HG03460 (cell line): ENCODE measurements around the gene TRIM66.

Source experiments
- ATAC-seq: cut with Tn5 transposase; IDR thresholded peaks from one replicate; pipeline ENCODE4 v1.9.1; 2021; ENCODE audit not compliant: unreplicated experiment

The TRIM66 gene

GRCh38 chr11:8714622-8715225, 32.3 kb upstream of the TRIM66 start:
- ATAC-seq = no peak

DNA sequence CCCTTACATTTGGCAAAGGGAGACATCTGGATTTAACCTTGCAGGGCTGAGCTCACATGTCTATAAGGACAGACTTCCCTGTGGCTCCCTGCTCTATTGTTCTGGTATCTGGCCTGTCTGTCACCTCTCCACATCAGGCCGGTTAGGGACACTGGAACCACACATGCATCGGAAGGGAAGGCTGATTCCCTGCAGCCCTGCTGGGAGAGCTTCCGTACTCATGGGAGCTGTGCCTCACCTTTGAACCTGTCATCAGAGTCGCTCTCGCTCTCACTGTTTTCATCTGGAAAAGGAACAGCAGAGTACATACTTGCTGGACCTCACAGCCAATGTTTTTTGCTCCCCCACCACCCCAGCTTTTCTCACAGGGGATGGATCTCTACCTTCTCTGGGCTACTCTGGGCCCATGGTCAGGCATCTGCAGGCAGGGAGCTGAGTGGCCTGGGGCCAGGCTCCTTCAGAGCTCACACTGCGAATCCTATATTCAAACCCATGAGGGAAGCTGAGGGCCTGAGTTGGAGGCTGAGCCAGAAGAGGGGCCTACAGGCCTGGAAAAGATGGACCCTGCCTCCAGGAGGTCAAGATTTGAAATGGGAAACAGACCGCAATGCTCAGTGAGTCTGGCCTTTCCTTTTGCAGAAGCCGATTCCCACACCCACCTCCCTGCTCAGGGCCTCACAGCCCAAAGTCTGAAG, 31.4 kb upstream of the TRIM66 start:
- ATAC-seq = no peak

GRCh38 chr11:8712506-8712905, 30.0 kb upstream of the TRIM66 start:
- no peak for ATAC-seq

- no peak for ATAC-seq
Measured at GRCh38 chr11:8711895-8712442, 29.5 kb upstream of the TRIM66 start.

DNA sequence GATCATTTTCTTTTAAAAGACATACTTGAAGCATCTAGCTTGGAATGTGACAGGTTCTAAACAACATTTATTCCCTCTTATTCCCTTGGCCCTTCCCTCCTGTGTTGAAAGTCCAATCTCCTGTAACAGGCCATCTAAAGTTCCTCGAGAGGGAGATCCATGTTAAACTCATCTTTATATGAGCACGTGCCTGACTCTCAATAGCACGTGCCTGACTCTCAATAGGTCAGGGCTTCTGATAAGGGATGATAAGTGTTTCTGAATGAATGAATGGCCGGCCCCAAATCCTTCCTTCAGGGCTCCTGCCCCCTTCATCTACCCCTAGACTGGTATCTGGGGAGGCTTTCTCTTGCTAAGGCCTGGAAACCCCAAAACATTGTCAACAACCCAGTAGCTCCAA, 27.3 kb upstream of the TRIM66 start:
- no peak for ATAC-seq

DNA sequence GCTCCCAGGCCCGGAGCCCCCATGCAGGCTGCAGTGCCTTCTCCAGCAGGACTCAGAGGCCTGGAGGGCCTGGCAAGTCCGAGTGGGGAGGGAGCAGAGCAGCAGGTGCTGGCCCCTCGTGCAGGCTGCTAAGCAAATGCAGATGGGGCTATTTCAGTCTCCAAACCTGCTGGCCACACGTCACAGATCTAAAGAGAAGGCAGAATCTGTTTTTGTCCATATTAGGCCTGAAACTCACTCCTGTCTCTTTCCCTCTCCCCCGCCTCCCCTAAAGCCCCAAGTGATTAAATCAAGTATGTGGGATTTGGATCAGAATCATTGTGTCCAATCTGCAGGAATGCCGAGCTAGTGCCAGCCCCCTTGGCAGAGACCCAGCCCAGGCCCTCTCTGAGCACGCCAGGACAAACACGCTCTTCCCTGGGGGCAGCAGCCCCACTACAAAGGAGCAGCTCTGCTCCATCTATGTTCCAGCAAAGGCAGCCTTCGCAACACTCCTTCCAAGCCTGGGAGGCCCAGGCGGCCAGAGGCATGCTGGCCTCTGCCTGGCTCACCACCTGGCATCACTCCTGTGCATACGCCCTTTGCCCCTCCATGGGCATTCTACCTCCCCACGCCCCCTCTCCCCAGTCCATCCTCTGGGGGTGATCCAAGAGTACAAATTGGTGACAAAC, 26.7 kb upstream of the TRIM66 start:
- ATAC-seq = no peak

DNA sequence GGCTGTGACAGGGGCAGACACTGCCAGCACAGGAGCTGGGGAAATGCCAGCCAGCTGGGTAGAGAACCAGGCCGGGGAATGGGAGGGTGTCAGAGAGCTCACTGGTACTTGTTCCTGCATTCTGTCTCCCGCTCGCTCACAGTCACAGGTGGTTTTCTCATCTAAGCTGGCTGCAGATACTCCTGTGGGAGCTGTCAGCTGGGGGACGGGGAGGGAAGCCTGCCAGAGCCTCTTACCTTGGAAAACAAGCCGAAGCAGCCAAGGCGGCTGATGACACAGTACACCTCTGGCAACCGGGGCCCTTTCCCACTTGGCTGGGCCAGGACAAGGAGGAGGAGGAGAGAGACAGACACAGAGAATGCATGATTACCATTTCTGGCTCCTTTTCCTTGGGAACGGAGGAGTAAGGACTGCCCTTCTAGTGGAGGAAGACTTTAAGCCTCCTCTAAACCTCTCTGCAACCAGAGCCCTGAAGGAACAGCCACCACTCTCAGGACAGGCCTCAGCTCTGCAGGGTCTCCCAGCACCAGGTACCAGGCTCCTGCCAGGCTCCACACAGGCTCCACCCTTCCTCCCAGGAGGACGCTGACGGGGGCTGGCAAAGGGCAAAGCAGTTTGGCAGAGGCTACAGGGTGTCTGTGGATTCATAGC, 25.2 kb upstream of the TRIM66 start:
- no peak for ATAC-seq

DNA sequence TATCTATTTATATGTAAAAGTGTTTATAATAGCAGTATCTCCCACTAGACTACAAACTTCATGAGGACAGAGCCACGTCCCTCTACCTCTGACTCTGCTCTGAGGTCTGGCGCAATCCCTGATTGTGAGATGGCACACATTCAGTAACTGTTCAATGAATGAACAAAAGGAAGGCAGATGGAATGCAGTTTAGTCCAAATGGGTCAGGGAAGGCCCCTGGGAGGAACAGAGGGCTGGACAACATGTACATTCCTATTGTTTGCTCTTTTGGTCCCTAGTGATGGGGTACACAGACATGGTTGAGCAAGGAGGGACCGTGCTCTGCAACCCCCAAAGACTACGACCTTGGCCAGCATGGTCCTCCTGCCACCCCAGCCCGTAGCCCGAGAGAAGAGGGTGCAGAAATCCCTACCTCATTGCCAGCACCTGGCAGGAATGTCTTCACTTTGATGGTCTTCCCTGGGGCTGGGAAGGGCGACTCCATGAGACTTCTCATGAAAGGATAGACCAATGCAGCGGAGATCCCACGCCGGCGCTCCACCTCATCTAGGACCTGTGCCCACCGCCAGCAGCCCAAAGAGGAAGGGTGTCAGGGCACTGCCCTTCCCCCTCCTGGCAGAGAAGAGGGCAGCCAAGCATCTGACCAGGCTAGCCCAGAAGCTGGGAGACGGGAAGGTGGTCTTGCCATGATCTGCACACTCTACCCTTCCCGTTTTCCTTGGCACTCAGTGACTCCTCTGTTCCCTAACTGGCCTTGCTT, 24.4 kb upstream of the TRIM66 start:
- no peak for ATAC-seq

DNA sequence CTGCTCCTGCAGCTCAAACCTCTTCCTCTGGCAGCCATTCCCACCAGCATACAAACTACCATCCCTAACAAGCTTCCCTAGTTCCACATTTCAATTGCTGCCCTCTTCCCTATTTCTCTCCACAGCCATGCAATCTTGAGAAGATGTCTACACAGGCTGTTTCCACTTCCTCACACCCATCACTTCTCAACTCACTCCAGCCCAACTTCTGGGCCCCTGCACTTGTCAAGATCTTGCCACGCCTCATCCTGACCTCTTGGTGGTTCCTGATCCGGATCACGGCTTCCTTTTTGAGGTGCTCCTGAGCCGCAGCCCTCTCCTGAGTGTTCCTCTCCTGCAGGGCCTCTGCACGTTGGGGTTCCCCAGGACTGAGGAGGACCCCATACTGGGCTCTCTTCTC, 22.7 kb upstream of the TRIM66 start:
- ATAC-seq = no peak

- ATAC-seq = no peak
Measured at GRCh38 chr11:8704136-8704535, 21.7 kb upstream of the TRIM66 start.

DNA sequence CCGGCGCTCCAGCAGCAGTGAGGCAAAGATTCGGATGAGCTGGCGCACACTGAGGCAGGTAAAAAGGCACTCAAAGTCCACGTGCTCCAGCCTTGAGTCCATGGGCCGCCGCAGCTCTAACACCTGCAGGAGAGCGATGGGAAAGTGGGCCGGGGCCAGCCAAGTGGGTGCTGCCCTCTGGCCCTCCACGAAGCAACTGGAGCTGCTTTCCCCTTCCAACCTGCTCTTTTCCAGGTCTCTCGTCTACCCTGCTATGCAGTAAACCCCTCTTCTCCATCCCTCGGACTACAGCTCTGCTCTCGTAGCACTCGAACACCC, 20.1 kb upstream of the TRIM66 start:
- no peak for ATAC-seq

- ATAC-seq = no peak
Measured at GRCh38 chr11:8701891-8702597, 19.6 kb upstream of the TRIM66 start.

- no peak for ATAC-seq
Measured at GRCh38 chr11:8699903-8700302, 17.4 kb upstream of the TRIM66 start.

DNA sequence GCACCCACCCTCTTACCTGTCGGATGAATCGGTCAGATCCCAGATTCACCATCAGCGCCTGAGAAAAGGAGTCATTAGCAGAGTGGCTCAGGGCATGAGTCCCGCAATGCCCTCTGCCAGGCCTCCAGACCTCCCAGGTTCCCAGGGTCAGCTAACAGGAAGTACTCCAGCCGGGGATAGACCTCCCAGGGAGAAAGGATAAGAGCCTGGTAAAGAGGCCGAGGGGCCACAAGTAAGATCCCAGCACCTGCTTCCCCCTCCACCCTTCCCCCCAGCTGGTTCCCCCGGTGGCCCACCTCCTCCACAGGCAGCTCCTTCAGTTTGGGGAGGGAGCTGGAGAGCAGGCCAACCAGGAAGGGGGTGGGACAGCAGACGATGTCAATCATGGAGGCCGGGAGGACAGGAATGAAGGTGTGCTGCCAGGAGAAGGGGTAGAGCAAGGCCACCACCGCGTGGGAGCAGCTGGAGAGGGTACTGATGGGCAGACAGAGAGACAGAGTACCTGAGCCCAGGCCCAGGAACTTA, 16.5 kb upstream of the TRIM66 start:
- no peak for ATAC-seq

DNA sequence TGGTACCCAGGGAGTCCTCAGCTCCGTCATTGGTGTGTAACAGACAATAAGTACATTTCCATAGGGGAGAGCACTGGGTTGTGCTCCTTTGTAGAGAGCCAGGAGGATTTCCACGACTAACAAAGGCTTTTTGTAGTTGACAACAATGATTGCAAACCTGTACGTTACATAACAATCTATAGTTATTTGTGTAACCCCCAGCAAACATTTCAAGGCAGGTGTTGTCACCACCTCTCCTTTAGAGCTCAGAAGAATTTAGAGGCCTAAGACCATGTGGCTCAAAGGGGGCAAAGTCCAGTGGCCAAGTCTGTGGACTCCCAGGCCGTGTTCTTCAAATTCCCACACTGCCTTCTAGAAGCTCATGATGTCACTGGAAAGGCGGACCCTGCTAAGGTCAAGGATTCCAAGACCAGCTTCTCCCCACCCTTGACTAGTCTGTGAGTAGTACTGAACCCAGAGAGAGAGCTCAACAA, 15.9 kb upstream of the TRIM66 start:
- no peak for ATAC-seq

GRCh38 chr11:8697054-8697453, 14.6 kb upstream of the TRIM66 start:
- no peak for ATAC-seq

- ATAC-seq = no peak
Measured at GRCh38 chr11:8694137-8694536, 11.7 kb upstream of the TRIM66 start.

DNA sequence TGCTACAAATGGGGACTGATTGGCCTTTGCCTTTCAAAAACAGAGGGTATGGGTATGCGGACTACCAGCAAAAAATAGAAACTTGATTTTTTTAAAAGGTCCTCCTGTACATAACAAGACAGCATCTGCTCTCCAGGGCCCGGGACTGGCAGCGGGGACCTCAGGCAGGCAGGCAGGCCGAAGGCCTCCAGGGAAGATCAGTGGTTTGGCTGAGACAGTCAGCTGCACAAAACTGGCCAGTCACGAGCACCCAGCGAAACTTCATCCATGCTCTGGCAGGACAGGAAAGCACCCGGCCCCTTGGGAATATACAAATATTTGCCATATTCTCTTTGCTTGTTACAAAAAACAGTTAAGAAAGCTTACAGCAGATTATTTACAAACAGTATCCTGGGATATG, 11.1 kb upstream of the TRIM66 start:
- ATAC-seq = no peak

DNA sequence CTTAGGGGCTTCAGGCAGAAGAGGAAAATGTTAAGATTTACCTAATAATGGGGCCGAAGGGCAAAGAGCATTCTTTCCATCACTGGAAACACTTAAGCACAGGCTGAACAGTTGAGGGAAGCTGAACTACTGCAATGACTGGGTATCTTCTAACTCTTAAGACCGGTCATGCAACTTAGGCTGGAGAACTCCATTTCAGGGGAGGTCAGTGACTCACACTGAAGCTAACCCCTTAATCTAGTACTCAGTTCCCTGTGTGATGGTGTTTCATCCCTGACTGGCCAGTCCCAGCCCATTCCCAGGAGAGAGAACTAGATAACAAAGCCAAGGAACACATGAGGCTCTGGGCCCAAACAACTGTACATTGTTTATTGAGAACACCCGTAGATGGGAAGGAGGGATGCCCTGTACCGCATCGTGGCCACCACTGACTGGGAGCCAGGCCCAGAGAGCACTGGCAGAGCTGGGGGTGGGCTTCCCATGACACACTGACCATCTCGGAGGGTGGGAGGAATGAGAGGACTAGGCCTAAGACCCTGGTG, 10.6 kb upstream of the TRIM66 start:
- no peak for ATAC-seq

DNA sequence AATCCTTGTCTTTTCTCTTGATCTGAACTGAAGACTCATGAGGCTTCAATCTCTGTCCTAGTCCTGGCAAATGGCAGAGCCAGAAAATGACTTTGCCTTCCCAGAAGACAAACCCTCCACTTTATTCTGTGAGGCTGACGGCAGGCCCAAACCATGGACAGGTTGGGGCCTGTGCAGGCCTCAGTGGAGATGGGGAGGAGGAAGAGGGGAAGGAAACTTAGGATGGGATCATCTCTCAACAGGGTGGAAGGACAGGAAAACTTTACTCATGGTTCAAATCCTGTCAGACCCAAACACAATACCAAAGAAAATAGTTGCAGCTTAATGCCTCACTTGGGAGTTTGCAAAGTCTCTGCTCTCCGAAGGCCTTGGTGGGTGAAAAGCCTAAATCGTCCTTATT, 10.0 kb upstream of the TRIM66 start:
- no peak for ATAC-seq
